OCI-LY3 (cell line): Measurements from ENCODE around the gene SMAD3.

Experiments
- H2AFZ ChIP-seq: fragments of 200-600, 300-600 bp; shearing (Covaris generic); 2 replicates; pipeline ENCODE4 v1.6.0; 2014; ENCODE audit warnings: antibody characterized with exemption, low read depth, low read length
- H3K27ac ChIP-seq: fragments of 200-600, 300-600 bp; sonication (generic); 2 replicates; pipeline ENCODE4 v1.5.1; 2014; ENCODE audit warnings: mild to moderate bottlenecking, low read length, moderate library complexity, mixed read lengths
- H3K27me3 ChIP-seq: fragments of 200-600, 300-600 bp; sonication (generic); 2 replicates; pipeline ENCODE4 v1.6.1; 2014; ENCODE audit warnings: low read depth, low read length, mixed read lengths
- H3K36me3 ChIP-seq: fragments of 200-600, 300-600 bp; sonication (generic); replicated peaks from 2 replicates; pipeline ENCODE3; 2014; ENCODE audit warnings: low read depth, low read length, mixed read lengths
- H3K4me1 ChIP-seq: fragments of 300-600, 200-600 bp; sonication (generic); 2 replicates; pipeline ENCODE4 v1.6.1; 2014; ENCODE audit warnings: low read length, mixed read lengths
- H3K4me2 ChIP-seq: fragments of 200-600, 300-600 bp; sonication (generic); 2 replicates; pipeline ENCODE4 v1.6.1; 2014; ENCODE audit warnings: low read length, mixed read lengths
- H3K4me3 ChIP-seq: fragments of 300-600, 200-600 bp; sonication (generic); 2 replicates; pipeline ENCODE4 v1.5.1; 2014; ENCODE audit warnings: antibody characterized with exemption, mild to moderate bottlenecking, low read length, moderate library complexity
- H3K79me2 ChIP-seq: fragments of 300-600, 200-600 bp; shearing (Covaris generic); 2 replicates; pipeline ENCODE4 v1.6.1; 2014; ENCODE audit warnings: mild to moderate bottlenecking, low read length, mixed read lengths
- H3K9ac ChIP-seq: fragments of 300-600, 200-600 bp; shearing (Covaris generic); 2 replicates; pipeline ENCODE4 v1.6.0; 2014; ENCODE audit warnings: mild to moderate bottlenecking, low read length, moderate library complexity
- H3K9me3 ChIP-seq: fragments of 200-600, 300-600 bp; shearing (Covaris generic); 2 replicates; pipeline ENCODE4 v1.6.1; 2014; ENCODE audit warnings: low read length, mixed read lengths; ENCODE audit not compliant: insufficient read depth
- H4K20me1 ChIP-seq: fragments of 200-600, 300-600 bp; sonication (generic); 2 replicates; pipeline ENCODE4 v1.6.1; 2016; ENCODE audit warnings: low read length, mixed read lengths; ENCODE audit not compliant: insufficient read depth
- CTCF ChIP-seq: fragments of 200-600, 300-600 bp; sonication (generic); IDR thresholded peaks from 2 replicates; pipeline ENCODE4 v1.5.1; 2014; ENCODE audit warnings: antibody characterized with exemption, low read length, low read depth
- EZH2phosphoT487 ChIP-seq: fragments of 200-600 bp; shearing (Covaris generic); IDR thresholded peaks from 2 replicates; pipeline ENCODE4 v1.6.1; 2018; ENCODE audit warnings: antibody characterized with exemption, mixed run types, low read depth

SMAD3 gene

GRCh38 chr15:67130673-67131601 lies 65.5 kb downstream of the SMAD3 start:
- no peaks in the 10 kb centered on the region for H3K36me3 ChIP-seq
- peaks cover 21% of the 10 kb centered on the region for H3K4me1 ChIP-seq
- H3K27ac ChIP-seq: no peak overlapping the region
- no peaks in the 10 kb centered on the region for H3K79me2 ChIP-seq
- H3K9ac ChIP-seq: no peak overlapping the region
- TF ChIP-seq CTCF (no peak), EZH2phosphoT487 (no peak)
- H3K4me2 ChIP-seq: no peak overlapping the region
- H3K27me3 ChIP-seq: no peaks in the 10 kb centered on the region
- H2AFZ ChIP-seq: no peak overlapping the region
- no peak overlapping the region for H3K4me3 ChIP-seq
- H3K9me3 ChIP-seq: no peaks in the 10 kb centered on the region
- peaks cover 37% of the 10 kb centered on the region for H4K20me1 ChIP-seq

GRCh38 chr15:67132276-67132675 lies 66.9 kb downstream of the SMAD3 start:
- no peaks in the 10 kb centered on the region for H3K27me3 ChIP-seq
- peaks cover 23% of the 10 kb centered on the region for H3K4me1 ChIP-seq
- no peak overlapping the region for H3K9ac ChIP-seq
- no peaks in the 10 kb centered on the region for H3K79me2 ChIP-seq
- peaks cover 37% of the 10 kb centered on the region for H4K20me1 ChIP-seq
- no peak overlapping the region for H3K4me2 ChIP-seq
- H3K4me3 ChIP-seq: no peak overlapping the region
- H3K9me3 ChIP-seq: no peaks in the 10 kb centered on the region
- H3K36me3 ChIP-seq: no peaks in the 10 kb centered on the region
- TF ChIP-seq CTCF (no peak), EZH2phosphoT487 (no peak)
- H2AFZ ChIP-seq: no peak overlapping the region
- no peak overlapping the region for H3K27ac ChIP-seq

- H3K9ac ChIP-seq: no peak overlapping the region
- no peak overlapping the region for H3K27ac ChIP-seq
- H2AFZ ChIP-seq: no peak overlapping the region
- H3K36me3 ChIP-seq: no peaks in the 10 kb centered on the region
- peaks cover 37% of the 10 kb centered on the region for H4K20me1 ChIP-seq
- no peaks in the 10 kb centered on the region for H3K27me3 ChIP-seq
- no peak overlapping the region for H3K4me2 ChIP-seq
- no peaks in the 10 kb centered on the region for H3K79me2 ChIP-seq
- no peak for TF ChIP-seq EZH2phosphoT487
- no peak for TF ChIP-seq CTCF
- H3K9me3 ChIP-seq: no peaks in the 10 kb centered on the region
- peaks cover 28% of the 10 kb centered on the region for H3K4me1 ChIP-seq
- no peak overlapping the region for H3K4me3 ChIP-seq
Observed at GRCh38 chr15:67133026-67133425, 67.6 kb downstream of the SMAD3 start.

- Histone ChIP-seq H3K79me2 (no peaks in the 10 kb centered on the region), H3K9ac (no peak overlapping the region), H3K9me3 (no peaks in the 10 kb centered on the region), H3K36me3 (no peaks in the 10 kb centered on the region), H3K4me3 (no peak overlapping the region), H3K4me2 (peak overlapping the region; percentile 75), H2AFZ (no peak overlapping the region), H4K20me1 (peaks cover 37% of the 10 kb centered on the region), H3K27me3 (0 out of 2 replicates have a peak, but pooled peaks cover 3% of the 10 kb centered on the region), H3K27ac (no peak overlapping the region), H3K4me1 (peaks cover 28% of the 10 kb centered on the region)
- TF ChIP-seq EZH2phosphoT487 (no peak), CTCF (no peak)
Observed at GRCh38 chr15:67133738-67134066, 68.3 kb downstream of the SMAD3 start.
